HEK293 (cell line): ENCODE data around the gene UBE2E1.
"Not testable (repeated sequence)": the region's sequence is repeated elsewhere in the genome, so short reads cannot be mapped to it uniquely, and the experiment has no call there.

ENCODE experiments used
- CTCF ChIA-PET: fragments of 350-600 bp; formaldehyde crosslinking; extraction: SDS; loops from one replicate; lab custom pipeline; 2021; ENCODE audit warnings: antibody characterized with exemption; lab: Yijun Ruan, JAX
- POLR2A ChIA-PET: fragments of 300-600 bp; formaldehyde crosslinking; extraction: SDS; loops from one replicate; lab custom pipeline; 2020; ENCODE audit warnings: antibody characterized with exemption, inconsistent platforms; lab: Yijun Ruan, JAX
- H3K27ac ChIP-seq: fragments of 200-500 bp; sonication (Bioruptor generic); 2 replicates; pipeline ENCODE4 v1.5.1; 2014; ENCODE audit warnings: low read depth, low read length, control low read depth, inconsistent platforms; ENCODE audit errors: extremely low read depth
- H3K36me3 ChIP-seq, 2 experiments: fragments of 200-500 bp in 1 of 2; sonication (Bioruptor generic) in 1 of 2; 1 replicate in 1 of 2; 2 replicates in 1 of 2; pipeline ENCODE4 v1.5.1; 2014 to 2017; ENCODE audit warnings: inconsistent platforms in 2 of 2, low read length in 2 of 2; ENCODE audit not compliant: control insufficient read depth in 2 of 2, insufficient read depth in 1 of 2
- H3K4me1 ChIP-seq: fragments of 200-500 bp; sonication (Bioruptor generic); 2 replicates; pipeline ENCODE4 v1.5.1; 2014; ENCODE audit warnings: mild to moderate bottlenecking, low read length, inconsistent platforms; ENCODE audit not compliant: control insufficient read depth, insufficient read depth
- H3K4me3 ChIP-seq: 2 replicates; pipeline ENCODE4 v1.5.1; 2011; ENCODE audit warnings: low read depth, mild to moderate bottlenecking, control low read depth, low read length, moderate library complexity
- H3K9me3 ChIP-seq: fragments of 200-500 bp; sonication (Bioruptor generic); 2 replicates; pipeline ENCODE4 v1.5.1; 2014; ENCODE audit warnings: low read depth, low read length, inconsistent platforms; ENCODE audit not compliant: control insufficient read depth, insufficient read depth
- BCL11B ChIP-seq: fragments of 450-650 bp; formaldehyde crosslinking; IDR thresholded peaks from 2 replicates; pipeline ENCODE4 v1.5.1; 2016; ENCODE audit warnings: low read depth, missing biosample characterization, missing genetic modification characterization
- KLF9 ChIP-seq: fragments of 450-650 bp; formaldehyde crosslinking; IDR thresholded peaks from 2 replicates; pipeline ENCODE4 v1.5.1; 2016; ENCODE audit warnings: missing biosample characterization, missing genetic modification characterization, low read depth
- TRIM28 ChIP-seq: IDR thresholded peaks from 2 replicates; pipeline ENCODE4 v1.6.1; 2011; ENCODE audit warnings: low read length, control low read depth, borderline replicate concordance
- ZBTB7A ChIP-seq: fragments of 450-650 bp; formaldehyde crosslinking; IDR thresholded peaks from 2 replicates; pipeline ENCODE4 v1.5.1; 2016; ENCODE audit warnings: low read depth, missing biosample characterization, missing genetic modification characterization
- ZFP69B ChIP-seq: fragments of 450-650 bp; formaldehyde crosslinking; IDR thresholded peaks from 2 replicates; pipeline ENCODE4 v1.5.1; 2016; ENCODE audit warnings: missing biosample characterization, missing genetic modification characterization
- ZIC2 ChIP-seq: fragments of 450-650 bp; formaldehyde crosslinking; IDR thresholded peaks from 2 replicates; pipeline ENCODE4 v1.5.1; 2016; ENCODE audit warnings: missing biosample characterization, missing genetic modification characterization
- ZNF114 ChIP-seq: fragments of 450-650 bp; formaldehyde crosslinking; IDR thresholded peaks from 2 replicates; pipeline ENCODE4 v1.5.0; 2017; ENCODE audit warnings: missing biosample characterization, missing genetic modification characterization
- ZNF335 ChIP-seq: fragments of 450-650 bp; formaldehyde crosslinking; conservative IDR thresholded peaks from 2 replicates; pipeline ENCODE4 v1.5.1; 2016; ENCODE audit warnings: missing biosample characterization, missing genetic modification characterization
- ZNF501 ChIP-seq: fragments of 450-650 bp; formaldehyde crosslinking; IDR thresholded peaks from 2 replicates; pipeline ENCODE4 v1.5.1; 2016; ENCODE audit warnings: missing biosample characterization, missing genetic modification characterization
- ZNF510 ChIP-seq: fragments of 450-650 bp; formaldehyde crosslinking; IDR thresholded peaks from 2 replicates; pipeline ENCODE4 v1.5.1; 2018; ENCODE audit warnings: mild to moderate bottlenecking, missing genetic modification characterization, missing biosample characterization; ENCODE audit not compliant: insufficient replicate concordance
- ZNF521 ChIP-seq: fragments of 450-650 bp; formaldehyde crosslinking; IDR thresholded peaks from 2 replicates; pipeline ENCODE4 v1.5.1; 2017; ENCODE audit warnings: missing biosample characterization, mild to moderate bottlenecking, missing genetic modification characterization
- ZNF555 ChIP-seq: fragments of 450-650 bp; formaldehyde crosslinking; conservative IDR thresholded peaks from 2 replicates; pipeline ENCODE4 v1.5.1; 2017; ENCODE audit warnings: missing biosample characterization, mild to moderate bottlenecking, missing genetic modification characterization, inconsistent platforms
- ZNF621 ChIP-seq: fragments of 450-650 bp; formaldehyde crosslinking; IDR thresholded peaks from 2 replicates; pipeline ENCODE4 v1.5.1; 2017; ENCODE audit warnings: missing biosample characterization, missing genetic modification characterization
- ZNF624 ChIP-seq: fragments of 450-650 bp; formaldehyde crosslinking; IDR thresholded peaks from 2 replicates; pipeline ENCODE4 v1.5.1; 2017; ENCODE audit warnings: missing biosample characterization, missing genetic modification characterization
- ZNF658 ChIP-seq: fragments of 450-650 bp; formaldehyde crosslinking; IDR thresholded peaks from 2 replicates; pipeline ENCODE4; 2016; ENCODE audit warnings: missing biosample characterization, missing genetic modification characterization
- ZNF707 ChIP-seq: fragments of 450-650 bp; formaldehyde crosslinking; IDR thresholded peaks from 2 replicates; pipeline ENCODE4 v1.5.1; 2016; ENCODE audit warnings: missing biosample characterization, missing genetic modification characterization
- TF ChIP-seq, protein P1 (sequence below): fragments of 450-650 bp; formaldehyde crosslinking; IDR thresholded peaks from 2 replicates; pipeline ENCODE4 v1.5.1; 2016; ENCODE audit warnings: missing biosample characterization, missing genetic modification characterization
- TF ChIP-seq, protein P2 (sequence below): fragments of 450-650 bp; formaldehyde crosslinking; conservative IDR thresholded peaks from 2 replicates; pipeline ENCODE4 v1.5.1; 2016; ENCODE audit warnings: low read depth, missing biosample characterization, missing genetic modification characterization
- TF ChIP-seq, protein P3 (sequence below): fragments of 450-650 bp; formaldehyde crosslinking; IDR thresholded peaks from 2 replicates; pipeline ENCODE4 v1.5.1; 2017; ENCODE audit warnings: missing biosample characterization, missing genetic modification characterization

Gene UBE2E1

DNA sequence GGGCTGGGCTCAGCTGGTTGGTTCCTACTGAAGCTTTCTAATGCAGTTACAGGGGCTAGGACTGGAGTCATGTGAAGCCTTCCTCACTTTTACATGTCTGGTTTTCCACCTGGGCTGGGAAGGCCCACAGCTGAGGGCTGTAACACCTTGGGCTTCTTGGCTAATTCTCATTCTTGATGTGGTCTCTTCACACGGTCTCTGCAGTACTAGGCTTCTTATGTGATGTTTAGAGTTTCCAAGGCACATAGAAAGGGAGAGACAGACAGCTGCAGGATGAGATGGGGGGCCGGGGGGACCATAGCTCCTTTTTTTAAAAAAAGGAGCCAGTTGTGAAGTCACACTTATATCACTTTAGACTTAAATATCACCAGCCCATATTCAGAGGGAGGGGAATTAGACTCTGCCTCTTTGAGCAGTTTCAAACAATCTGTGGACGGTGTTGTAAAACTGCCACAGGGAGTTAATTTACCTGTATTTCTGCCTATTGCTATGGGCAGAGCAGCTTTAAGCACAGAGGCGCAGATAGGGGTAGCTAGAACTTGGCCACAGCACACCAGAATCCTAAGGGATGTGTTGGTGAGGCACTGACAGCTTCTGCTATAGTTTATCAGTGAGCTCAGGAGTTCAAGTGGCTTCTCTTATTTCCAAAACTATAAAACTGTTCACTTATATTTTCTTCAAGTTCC, 64.4 kb downstream of the UBE2E1 start:
- CTCF ChIA-PET = interaction anchor here (0.6 kb wide), 1 partner anchor 30 kb away, joined by 3 read pairs; no protein-coding TSS in a partner anchor
- Histone ChIP-seq H3K4me1 (no peaks in the 10 kb centered on the region; the same call in none of the 2 replicates), H3K9me3 (no peaks in the 10 kb centered on the region), H3K4me3 (no peak overlapping the region), H3K27ac (no peak overlapping the region), H3K36me3 (no peaks in the 10 kb centered on the region)
- POLR2A ChIA-PET = no interaction called here
- no peak for TF ChIP-seq KLF9
- TF ChIP-seq, protein P1, sequence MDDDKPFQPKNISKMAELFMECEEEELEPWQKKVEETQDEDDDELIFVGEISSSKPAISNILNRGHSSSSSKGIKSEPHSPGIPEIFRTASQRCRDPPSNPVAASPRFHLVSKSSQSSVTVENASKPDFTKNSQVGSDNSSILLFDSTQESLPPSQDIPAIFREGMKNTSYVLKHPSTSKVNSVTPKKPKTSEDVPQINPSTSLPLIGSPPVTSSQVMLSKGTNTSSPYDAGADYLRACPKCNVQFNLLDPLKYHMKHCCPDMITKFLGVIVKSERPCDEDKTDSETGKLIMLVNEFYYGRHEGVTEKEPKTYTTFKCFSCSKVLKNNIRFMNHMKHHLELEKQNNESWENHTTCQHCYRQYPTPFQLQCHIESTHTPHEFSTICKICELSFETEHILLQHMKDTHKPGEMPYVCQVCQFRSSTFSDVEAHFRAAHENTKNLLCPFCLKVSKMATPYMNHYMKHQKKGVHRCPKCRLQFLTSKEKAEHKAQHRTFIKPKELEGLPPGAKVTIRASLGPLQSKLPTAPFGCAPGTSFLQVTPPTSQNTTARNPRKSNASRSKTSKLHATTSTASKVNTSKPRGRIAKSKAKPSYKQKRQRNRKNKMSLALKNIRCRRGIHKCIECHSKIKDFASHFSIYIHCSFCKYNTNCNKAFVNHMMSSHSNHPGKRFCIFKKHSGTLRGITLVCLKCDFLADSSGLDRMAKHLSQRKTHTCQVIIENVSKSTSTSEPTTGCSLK = no peak
- no peak for TF ChIP-seq ZNF658 (tag by site-specific recombination)
- TF ChIP-seq ZNF114 (tag by site-specific recombination) = no peak
- TF ChIP-seq ZNF624 (tag by site-specific recombination) = no peak
- TF ChIP-seq, protein P2, sequence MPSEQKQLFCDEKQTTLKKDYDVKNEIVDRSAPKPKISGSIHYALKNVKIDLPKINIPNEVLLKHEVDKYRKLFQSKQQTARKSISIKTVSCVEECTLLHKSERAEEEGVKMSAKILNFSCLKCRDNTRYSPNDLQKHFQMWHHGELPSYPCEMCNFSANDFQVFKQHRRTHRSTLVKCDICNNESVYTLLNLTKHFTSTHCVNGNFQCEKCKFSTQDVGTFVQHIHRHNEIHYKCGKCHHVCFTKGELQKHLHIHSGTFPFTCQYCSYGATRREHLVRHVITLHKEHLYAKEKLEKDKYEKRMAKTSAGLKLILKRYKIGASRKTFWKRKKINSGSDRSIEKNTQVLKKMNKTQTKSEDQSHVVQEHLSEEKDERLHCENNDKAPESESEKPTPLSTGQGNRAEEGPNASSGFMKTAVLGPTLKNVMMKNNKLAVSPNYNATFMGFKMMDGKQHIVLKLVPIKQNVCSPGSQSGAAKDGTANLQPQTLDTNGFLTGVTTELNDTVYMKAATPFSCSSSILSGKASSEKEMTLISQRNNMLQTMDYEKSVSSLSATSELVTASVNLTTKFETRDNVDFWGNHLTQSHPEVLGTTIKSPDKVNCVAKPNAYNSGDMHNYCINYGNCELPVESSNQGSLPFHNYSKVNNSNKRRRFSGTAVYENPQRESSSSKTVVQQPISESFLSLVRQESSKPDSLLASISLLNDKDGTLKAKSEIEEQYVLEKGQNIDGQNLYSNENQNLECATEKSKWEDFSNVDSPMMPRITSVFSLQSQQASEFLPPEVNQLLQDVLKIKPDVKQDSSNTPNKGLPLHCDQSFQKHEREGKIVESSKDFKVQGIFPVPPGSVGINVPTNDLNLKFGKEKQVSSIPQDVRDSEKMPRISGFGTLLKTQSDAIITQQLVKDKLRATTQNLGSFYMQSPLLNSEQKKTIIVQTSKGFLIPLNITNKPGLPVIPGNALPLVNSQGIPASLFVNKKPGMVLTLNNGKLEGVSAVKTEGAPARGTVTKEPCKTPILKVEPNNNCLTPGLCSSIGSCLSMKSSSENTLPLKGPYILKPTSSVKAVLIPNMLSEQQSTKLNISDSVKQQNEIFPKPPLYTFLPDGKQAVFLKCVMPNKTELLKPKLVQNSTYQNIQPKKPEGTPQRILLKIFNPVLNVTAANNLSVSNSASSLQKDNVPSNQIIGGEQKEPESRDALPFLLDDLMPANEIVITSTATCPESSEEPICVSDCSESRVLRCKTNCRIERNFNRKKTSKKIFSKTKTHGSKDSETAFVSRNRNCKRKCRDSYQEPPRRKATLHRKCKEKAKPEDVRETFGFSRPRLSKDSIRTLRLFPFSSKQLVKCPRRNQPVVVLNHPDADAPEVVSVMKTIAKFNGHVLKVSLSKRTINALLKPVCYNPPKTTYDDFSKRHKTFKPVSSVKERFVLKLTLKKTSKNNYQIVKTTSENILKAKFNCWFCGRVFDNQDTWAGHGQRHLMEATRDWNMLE = no peak
- TF ChIP-seq ZNF501 (tag by site-specific recombination) = no peak
- TF ChIP-seq ZNF555 (tag by site-specific recombination) = no peak
- no peak for TF ChIP-seq ZNF510 (tag by site-specific recombination)

DNA sequence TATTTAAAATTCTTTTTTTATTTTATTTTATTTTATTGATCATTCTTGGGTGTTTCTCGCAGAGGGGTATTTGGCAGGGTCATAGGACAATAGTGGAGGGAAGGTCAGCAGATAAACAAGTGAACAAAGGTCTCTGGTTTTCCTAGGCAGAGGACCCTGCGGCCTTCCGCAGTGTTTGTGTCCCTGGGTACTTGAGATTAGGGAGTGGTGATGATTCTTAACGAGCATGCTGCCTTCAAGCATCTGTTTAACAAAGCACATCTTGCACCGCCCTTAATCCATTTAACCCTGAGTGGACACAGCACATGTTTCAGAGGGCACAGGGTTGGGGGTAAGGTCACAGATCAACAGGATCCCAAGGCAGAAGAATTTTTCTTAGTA, 64.9 kb downstream of the UBE2E1 start:
- CTCF ChIA-PET, H3K4me3 ChIP-seq, POLR2A ChIA-PET, H3K4me1 ChIP-seq, H3K9me3 ChIP-seq, H3K36me3 ChIP-seq, H3K27ac ChIP-seq: not testable (repeated sequence)

DNA sequence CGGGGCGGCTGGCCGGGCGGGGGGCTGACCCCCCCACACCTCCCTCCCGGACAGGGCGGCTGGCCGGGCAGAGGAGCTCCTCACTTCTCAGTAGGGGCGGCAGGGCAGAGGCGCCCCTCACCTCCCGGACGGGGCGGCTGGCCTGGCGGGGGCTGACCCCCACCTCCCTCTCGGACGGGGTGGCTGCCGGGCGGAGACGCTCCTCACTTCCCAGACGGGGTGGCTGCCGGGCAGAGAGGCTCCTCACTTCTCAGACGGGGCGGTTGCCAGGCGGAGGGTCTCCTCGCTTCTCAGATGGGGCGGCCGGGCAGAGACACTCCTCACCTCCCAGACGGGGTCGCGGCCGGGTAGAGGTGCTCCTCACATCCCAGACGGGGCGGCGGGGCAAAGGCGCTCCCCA, 65.6 kb downstream of the UBE2E1 start:
- H3K9me3 ChIP-seq, CTCF ChIA-PET, H3K4me3 ChIP-seq, POLR2A ChIA-PET, H3K36me3 ChIP-seq, H3K4me1 ChIP-seq, H3K27ac ChIP-seq: not testable (repeated sequence)

DNA sequence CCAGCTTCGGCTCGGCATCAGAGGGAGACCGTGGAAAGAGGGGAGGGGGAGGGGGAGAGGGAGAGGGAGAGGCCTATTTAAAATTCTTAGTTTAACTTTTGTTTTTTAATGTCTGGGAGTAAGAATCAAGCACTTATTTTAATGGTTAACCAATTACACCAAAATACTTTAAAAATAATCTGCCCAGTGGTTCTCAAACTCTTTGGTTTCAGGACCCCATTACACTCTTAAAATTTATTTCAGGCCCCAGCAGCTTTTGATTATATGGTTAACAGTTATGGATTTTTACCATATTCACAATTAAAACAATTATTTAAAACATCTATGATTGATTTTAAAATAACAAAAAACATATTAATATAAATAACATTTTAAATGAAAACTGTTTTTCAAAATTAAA, 66.6 kb downstream of the UBE2E1 start:
- Histone ChIP-seq H3K9me3 (no peaks in the 10 kb centered on the region), H3K4me1 (no peaks in the 10 kb centered on the region; the same call in none of the 2 replicates), H3K27ac (no peak overlapping the region), H3K4me3 (no peak overlapping the region), H3K36me3 (no peaks in the 10 kb centered on the region)
- CTCF ChIA-PET = no interaction called here
- POLR2A ChIA-PET = no interaction called here
- no peak for TF ChIP-seq ZFP69B (tag by site-specific recombination)
- TF ChIP-seq, protein P3, sequence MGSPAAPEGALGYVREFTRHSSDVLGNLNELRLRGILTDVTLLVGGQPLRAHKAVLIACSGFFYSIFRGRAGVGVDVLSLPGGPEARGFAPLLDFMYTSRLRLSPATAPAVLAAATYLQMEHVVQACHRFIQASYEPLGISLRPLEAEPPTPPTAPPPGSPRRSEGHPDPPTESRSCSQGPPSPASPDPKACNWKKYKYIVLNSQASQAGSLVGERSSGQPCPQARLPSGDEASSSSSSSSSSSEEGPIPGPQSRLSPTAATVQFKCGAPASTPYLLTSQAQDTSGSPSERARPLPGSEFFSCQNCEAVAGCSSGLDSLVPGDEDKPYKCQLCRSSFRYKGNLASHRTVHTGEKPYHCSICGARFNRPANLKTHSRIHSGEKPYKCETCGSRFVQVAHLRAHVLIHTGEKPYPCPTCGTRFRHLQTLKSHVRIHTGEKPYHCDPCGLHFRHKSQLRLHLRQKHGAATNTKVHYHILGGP (tag by site-specific recombination) = no peak
- TF ChIP-seq BCL11B = no peak
- no peak for TF ChIP-seq ZIC2
- TF ChIP-seq TRIM28 = no peak
- no peak for TF ChIP-seq ZNF707
- no peak for TF ChIP-seq ZNF621 (tag by site-specific recombination)
- TF ChIP-seq ZBTB7A (tag by site-specific recombination) = no peak
- no peak for TF ChIP-seq ZNF335
- TF ChIP-seq ZNF521 = no peak
